Tibial artery (tissue), 4 donors: ENCODE measurements around the gene ATP2B2.

Experiments used
- DNase-seq, 2 donors: peaks; one replicate each; pipeline ENCODE4 v3.0.0-alpha.2; 2019
- H3K27ac ChIP-seq, 2 donors: fragments of 200-600 bp; sonication (generic) in 1 of 2; 1 replicate in 1 of 2; 2 replicates in 1 of 2; pipeline ENCODE4 v1.5.1; 2018 to 2019; ENCODE audit warnings: mild to moderate bottlenecking in 1 of 2
- H3K27me3 ChIP-seq, 2 donors: fragments of 200-600 bp; sonication (generic) in 1 of 2; one replicate each; pipeline versions ENCODE4 v1.5.1 to v1.6.0; 2016 to 2019
- H3K36me3 ChIP-seq, 3 donors: fragments of 200-600 bp; sonication (generic) in 2 of 3; one replicate each; pipeline ENCODE4 v1.5.1; 2016 to 2019; ENCODE audit warnings: mild to moderate bottlenecking in 2 of 3
- H3K4me1 ChIP-seq, 4 donors: fragments of 200-600 bp; sonication (generic) in 2 of 4; 1 replicate in 3 of 4; 2 replicates in 1 of 4; pipeline ENCODE4 v1.5.1; 2016 to 2019
- H3K4me3 ChIP-seq, 2 donors: fragments of 200-600 bp; sonication (generic) in 1 of 2; 1 replicate in 1 of 2; 2 replicates in 1 of 2; pipeline ENCODE4 v1.5.1; 2018 to 2019; ENCODE audit warnings: mild to moderate bottlenecking in 2 of 2
- H3K9me3 ChIP-seq, 3 donors: fragments of 200-600 bp; sonication (generic) in 1 of 3; one replicate each; pipeline ENCODE4 v1.5.1; 2016 to 2019
- CTCF ChIP-seq, 2 experiments: fragments of 200-600 bp in 1 of 2; fragments of 450-650 bp in 1 of 2; IDR thresholded peaks; one replicate each; pipeline ENCODE4 v1.5.1; 2017 to 2019; ENCODE audit warnings: antibody characterized with exemption in 2 of 2, mild to moderate bottlenecking in 1 of 2, moderate library complexity in 1 of 2
- intact Hi-C: fragments of 100-400 bp; cut with DNase I; formaldehyde crosslinking; loops from one replicate; pipeline ENCODE4 v1.15.0; 2023; ENCODE audit warnings: low total_unique reads

The ATP2B2 gene

GRCh38 chr3:10528046-10528445 lies 22.7 kb upstream of the ATP2B2 start:
- DNase-seq: no peak
- H3K36me3 ChIP-seq: no peaks in the 10 kb centered on the region
- no peaks in the 10 kb centered on the region for H3K4me1 ChIP-seq
- peaks cover 0 to 32% of the 10 kb centered on the region in 2 donors for H3K27me3 ChIP-seq
- no peak overlapping the region for H3K4me3 ChIP-seq
- no peaks in the 10 kb centered on the region for H3K9me3 ChIP-seq
- intact Hi-C loops: no loop called here
- H3K27ac ChIP-seq: no peak overlapping the region
- no peak for TF ChIP-seq CTCF (IDR thresholded peaks at IDR 0.05)

GRCh38 chr3:10527295-10528001 lies 22.1 kb upstream of the ATP2B2 start:
- Histone ChIP-seq H3K27ac (no peak overlapping the region), H3K27me3 (peaks cover 0 to 36% of the 10 kb centered on the region in 2 donors), H3K9me3 (no peaks in the 10 kb centered on the region), H3K4me1 (no peaks in the 10 kb centered on the region), H3K36me3 (no peaks in the 10 kb centered on the region), H3K4me3 (no peak overlapping the region)
- DNase-seq: no peak
- intact Hi-C loops: no loop called here
- TF ChIP-seq CTCF (IDR thresholded peaks at IDR 0.05): no peak

GRCh38 chr3:10526366-10526765 lies 21.0 kb upstream of the ATP2B2 start:
- Histone ChIP-seq H3K4me1 (no peaks in the 10 kb centered on the region), H3K4me3 (no peak overlapping the region), H3K9me3 (no peaks in the 10 kb centered on the region), H3K27ac (no peak overlapping the region), H3K36me3 (no peaks in the 10 kb centered on the region), H3K27me3 (peaks cover 0 to 44% of the 10 kb centered on the region in 2 donors)
- DNase-seq: no peak
- TF ChIP-seq CTCF (IDR thresholded peaks at IDR 0.05): no peak
- intact Hi-C loops: no loop called here

- Histone ChIP-seq H3K36me3 (no peaks in the 10 kb centered on the region), H3K4me3 (no peak overlapping the region), H3K27me3 (peaks cover 0 to 51% of the 10 kb centered on the region in 2 donors), H3K4me1 (no peaks in the 10 kb centered on the region), H3K27ac (no peak overlapping the region), H3K9me3 (no peaks in the 10 kb centered on the region)
- intact Hi-C loops: no loop called here
- no peak for DNase-seq
- no peak for TF ChIP-seq CTCF (IDR thresholded peaks at IDR 0.05)
Observed at GRCh38 chr3:10524799-10525301, 19.5 kb upstream of the ATP2B2 start.

GRCh38 chr3:10524270-10524669 lies 18.9 kb upstream of the ATP2B2 start:
- no peaks in the 10 kb centered on the region for H3K36me3 ChIP-seq
- no peak overlapping the region for H3K4me3 ChIP-seq
- no peak for DNase-seq
- H3K27me3 ChIP-seq: peaks cover 0 to 51% of the 10 kb centered on the region in 2 donors
- H3K27ac ChIP-seq: no peak overlapping the region
- no peaks in the 10 kb centered on the region for H3K9me3 ChIP-seq
- no peaks in the 10 kb centered on the region for H3K4me1 ChIP-seq
- no peak for TF ChIP-seq CTCF (IDR thresholded peaks at IDR 0.05)
- intact Hi-C loops: no loop called here
